ENCODE data around the gene ZNF518B. TPM values are rescaled to one million over a fixed set of nuclear protein-coding genes. Genes with fewer than 3 reads are reported as not detected.
"Not testable (repeated sequence)": the region's sequence is repeated elsewhere in the genome, so short reads cannot be mapped to it uniquely, and the experiment has no call there.

ZNF518B gene
- total RNA-seq, 4 donors from 2014 or later = 15.7 to 21.9 (median 20.9) TPM

DNA sequence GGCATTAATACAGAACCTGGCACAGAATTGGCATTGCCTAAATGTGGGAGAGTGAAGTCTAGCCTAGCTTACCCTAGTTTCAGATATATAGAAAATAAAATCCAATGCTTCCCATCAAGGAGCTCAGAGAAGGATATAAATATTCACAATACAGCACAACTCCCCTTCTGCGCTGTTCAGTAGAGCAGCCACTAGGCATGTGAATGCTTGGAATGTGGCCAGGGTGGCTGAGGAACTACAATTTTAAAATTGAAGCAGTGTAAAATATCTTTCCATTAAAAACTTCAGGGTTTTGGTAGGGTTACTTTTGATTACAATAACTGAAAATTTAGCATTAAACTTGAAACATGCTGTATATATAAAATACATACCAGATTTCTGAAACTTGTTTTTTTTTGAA lies 19.5 kb downstream of the ZNF518B start:
- no peak overlapping the region for H3K27ac ChIP-seq
- 48% methylated on average over 1 of the region's 1 CpG for WGBS
- no peaks in the 10 kb centered on the region for H3K4me1 ChIP-seq
- DNase-seq (ENCODE audit: low spot score in 2 of 2) = no peak
- H3K4me3 ChIP-seq = no peak overlapping the region
- H3K36me3 ChIP-seq = no peaks in the 10 kb centered on the region
- H3K9me3 ChIP-seq = no peaks in the 10 kb centered on the region
- TF ChIP-seq POLR2AphosphoS5 (IDR thresholded peaks at IDR 0.05) (no peak), EP300 (IDR thresholded peaks at IDR 0.05) (no peak)
- TF ChIP-seq, protein P1, sequence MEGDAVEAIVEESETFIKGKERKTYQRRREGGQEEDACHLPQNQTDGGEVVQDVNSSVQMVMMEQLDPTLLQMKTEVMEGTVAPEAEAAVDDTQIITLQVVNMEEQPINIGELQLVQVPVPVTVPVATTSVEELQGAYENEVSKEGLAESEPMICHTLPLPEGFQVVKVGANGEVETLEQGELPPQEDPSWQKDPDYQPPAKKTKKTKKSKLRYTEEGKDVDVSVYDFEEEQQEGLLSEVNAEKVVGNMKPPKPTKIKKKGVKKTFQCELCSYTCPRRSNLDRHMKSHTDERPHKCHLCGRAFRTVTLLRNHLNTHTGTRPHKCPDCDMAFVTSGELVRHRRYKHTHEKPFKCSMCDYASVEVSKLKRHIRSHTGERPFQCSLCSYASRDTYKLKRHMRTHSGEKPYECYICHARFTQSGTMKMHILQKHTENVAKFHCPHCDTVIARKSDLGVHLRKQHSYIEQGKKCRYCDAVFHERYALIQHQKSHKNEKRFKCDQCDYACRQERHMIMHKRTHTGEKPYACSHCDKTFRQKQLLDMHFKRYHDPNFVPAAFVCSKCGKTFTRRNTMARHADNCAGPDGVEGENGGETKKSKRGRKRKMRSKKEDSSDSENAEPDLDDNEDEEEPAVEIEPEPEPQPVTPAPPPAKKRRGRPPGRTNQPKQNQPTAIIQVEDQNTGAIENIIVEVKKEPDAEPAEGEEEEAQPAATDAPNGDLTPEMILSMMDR (IDR thresholded peaks at IDR 0.05) = no peak
- H3K27me3 ChIP-seq = no peaks in the 10 kb centered on the region

DNA sequence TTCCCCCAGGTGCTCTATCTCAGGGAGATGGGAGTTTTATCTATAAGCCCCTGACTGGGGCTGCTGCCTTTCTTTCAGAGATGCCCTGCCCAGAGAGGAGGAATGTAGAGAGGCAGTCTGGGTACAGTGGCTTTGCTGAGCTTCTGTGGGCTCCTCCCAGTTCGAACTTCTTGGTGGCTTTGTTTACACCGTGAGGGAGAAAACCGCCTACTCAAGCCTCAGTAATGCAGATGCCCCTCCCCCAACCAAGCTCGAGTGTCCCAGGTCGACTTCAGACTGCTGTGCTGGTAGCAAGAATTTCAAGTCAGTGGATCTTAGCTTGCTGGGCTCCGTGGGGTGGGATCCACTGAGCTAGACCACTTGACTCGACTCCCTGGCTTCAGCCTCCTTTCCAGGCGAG lies 29.5 kb downstream of the ZNF518B start:
- 100% methylated on average over 1 of the region's 8 CpGs for WGBS
- H3K36me3 ChIP-seq; H3K27ac ChIP-seq; H3K4me3 ChIP-seq; DNase-seq (ENCODE audit: low spot score in 2 of 2); H3K4me1 ChIP-seq; H3K27me3 ChIP-seq; H3K9me3 ChIP-seq: not testable (repeated sequence)

GRCh38 chr4:10421344-10422055 lies 35.7 kb downstream of the ZNF518B start:
- Histone ChIP-seq H3K9me3 (no peaks in the 10 kb centered on the region), H3K36me3 (no peaks in the 10 kb centered on the region), H3K4me3 (no peak overlapping the region), H3K4me1 (no peaks in the 10 kb centered on the region), H3K27ac (no peak overlapping the region), H3K27me3 (no peaks in the 10 kb centered on the region)
- DNase-seq (ENCODE audit: low spot score in 2 of 2) = no peak
- TF ChIP-seq EP300 (IDR thresholded peaks at IDR 0.05) (no peak), POLR2AphosphoS5 (IDR thresholded peaks at IDR 0.05) (no peak), POLR2A (IDR thresholded peaks at IDR 0.05) (no peak)
- TF ChIP-seq, protein P1 (IDR thresholded peaks at IDR 0.05) = no peak
- 50% methylated on average over 3 of the region's 3 CpGs for WGBS

- H3K9me3 ChIP-seq = no peaks in the 10 kb centered on the region
- H3K36me3 ChIP-seq = no peaks in the 10 kb centered on the region
- no peaks in the 10 kb centered on the region for H3K27me3 ChIP-seq
- H3K4me1 ChIP-seq = no peaks in the 10 kb centered on the region
- H3K27ac ChIP-seq = no peak overlapping the region
- no peak overlapping the region for H3K4me3 ChIP-seq
- no peak for DNase-seq (ENCODE audit: low spot score in 2 of 2)
- TF ChIP-seq EP300 (IDR thresholded peaks at IDR 0.05) (no peak), POLR2AphosphoS5 (IDR thresholded peaks at IDR 0.05) (no peak)
- TF ChIP-seq, protein P1 (IDR thresholded peaks at IDR 0.05) = no peak
- WGBS = 65% methylated on average over 6 of the region's 6 CpGs
These were observed 39.5 kb downstream of the ZNF518B start for GRCh38 chr4:10417740-10418139.

GRCh38 chr4:10416441-10416840 lies 40.8 kb downstream of the ZNF518B start:
- H3K36me3 ChIP-seq = no peaks in the 10 kb centered on the region
- no peak for DNase-seq (ENCODE audit: low spot score in 2 of 2)
- WGBS = 35% methylated on average over 2 of the region's 2 CpGs
- no peak overlapping the region for H3K27ac ChIP-seq
- H3K4me1 ChIP-seq = no peaks in the 10 kb centered on the region
- no peaks in the 10 kb centered on the region for H3K9me3 ChIP-seq
- H3K4me3 ChIP-seq = no peak overlapping the region
- TF ChIP-seq EP300 (IDR thresholded peaks at IDR 0.05) (no peak), POLR2A (IDR thresholded peaks at IDR 0.05) (no peak), POLR2AphosphoS5 (IDR thresholded peaks at IDR 0.05) (no peak)
- TF ChIP-seq, protein P1 (IDR thresholded peaks at IDR 0.05) = no peak
- no peaks in the 10 kb centered on the region for H3K27me3 ChIP-seq

- Histone ChIP-seq H3K4me3 (no peak overlapping the region), H3K27me3 (no peaks in the 10 kb centered on the region), H3K27ac (no peak overlapping the region), H3K4me1 (no peaks in the 10 kb centered on the region), H3K9me3 (no peaks in the 10 kb centered on the region), H3K36me3 (no peaks in the 10 kb centered on the region)
- TF ChIP-seq EP300 (IDR thresholded peaks at IDR 0.05) (no peak), POLR2A (IDR thresholded peaks at IDR 0.05) (no peak), POLR2AphosphoS5 (IDR thresholded peaks at IDR 0.05) (no peak)
- TF ChIP-seq, protein P1 (IDR thresholded peaks at IDR 0.05) = no peak
- DNase-seq (ENCODE audit: low spot score in 2 of 2) = no peak
- 55% methylated on average over 2 of the region's 2 CpGs for WGBS
These were observed 44.0 kb downstream of the ZNF518B start for GRCh38 chr4:10413177-10413576.
